K562 (cell line): ENCODE data around the gene RAB7A. TPM values are rescaled to one million over a fixed set of nuclear protein-coding genes. Genes with fewer than 3 reads are reported as not detected.

Source experiments
- ETV6 ChIP-seq, 3 experiments: fragments of 150-350 bp in 1 of 3; sonication (generic) in 1 of 3; formaldehyde crosslinking in 1 of 3; IDR thresholded peaks; 2 replicates each; pipeline versions ENCODE4 v1.6.1 to v1.8.0; 2014 to 2022; ENCODE audit warnings: borderline replicate concordance in 2 of 3, low read depth in 2 of 3, antibody characterized with exemption in 1 of 3, low read length in 1 of 3, mild to moderate bottlenecking in 1 of 3, missing genetic modification reagents in 1 of 3
- FOS ChIP-seq: IDR thresholded peaks from 3 replicates; pipeline ENCODE4 v1.6.1; 2011; ENCODE audit not compliant: insufficient read length; ENCODE audit errors: extremely low read depth
- FOXJ3 ChIP-seq: sonication (generic); formaldehyde crosslinking; IDR thresholded peaks from 2 replicates; pipeline ENCODE4 v1.4.0; 2020; ENCODE audit warnings: mild to moderate bottlenecking, missing genetic modification reagents
- FUS ChIP-seq: fragments of 200-400 bp; formaldehyde crosslinking; optimal IDR thresholded peaks from 2 replicates; pipeline ENCODE3; 2017; ENCODE audit warnings: low read depth, low read length
- MCM3 ChIP-seq: fragments of 450-650 bp; IDR thresholded peaks from 2 replicates; pipeline ENCODE4 v1.6.1; 2016
- MNT ChIP-seq, 2 experiments: fragments of 450-650 bp; conservative IDR thresholded peaks; 2 replicates each; pipeline ENCODE4 v1.6.1; 2017; ENCODE audit warnings: mild to moderate bottlenecking in 2 of 2, moderate library complexity in 2 of 2
- PHF20 ChIP-seq: fragments of 450-650 bp; IDR thresholded peaks from 2 replicates; pipeline ENCODE4 v1.6.1; 2018; ENCODE audit not compliant: partially characterized antibody
- SMARCE1 ChIP-seq: fragments of 450-650 bp; IDR thresholded peaks from 2 replicates; pipeline ENCODE4 v1.7.1; 2016; ENCODE audit warnings: mild to moderate bottlenecking
- XRCC4 ChIP-seq: IDR thresholded peaks from one replicate; pipeline ENCODE4 v1.6.1; 2011; ENCODE audit not compliant: insufficient read depth, insufficient read length; ENCODE audit errors: extremely low read depth
- ZFP36 ChIP-seq: fragments of 150-350 bp; IDR thresholded peaks from 2 replicates; pipeline ENCODE4 v1.6.1; 2018; ENCODE audit warnings: low read length, low read depth; ENCODE audit not compliant: partially characterized antibody
- ZNF23 ChIP-seq: fragments of 250-450 bp; sonication (Bioruptor Pico); IDR thresholded peaks from 2 replicates; pipeline ENCODE4 v1.4.0; 2020; ENCODE audit warnings: mild to moderate bottlenecking
- ZNF316 ChIP-seq: fragments of 450-650 bp; IDR thresholded peaks from 2 replicates; pipeline ENCODE4 v1.6.1; 2016
- ZNF449 ChIP-seq: fragments of 250-450 bp; sonication (Bioruptor Pico); IDR thresholded peaks from 2 replicates; pipeline ENCODE4 v1.8.0; 2022; ENCODE audit warnings: moderate library complexity, mild to moderate bottlenecking, inconsistent platforms
- ZNF644 ChIP-seq: fragments of 200-800 bp; sonication (Bioruptor generic); IDR thresholded peaks from 2 replicates; pipeline ENCODE4 v1.6.1; 2016; ENCODE audit warnings: low read depth, missing genetic modification characterization, missing compliant biosample characterization
- ZNF79 ChIP-seq: fragments of 250-450 bp; sonication (Bioruptor Pico); IDR thresholded peaks from 2 replicates; pipeline ENCODE4 v1.4.0; 2020; ENCODE audit warnings: low read depth, mild to moderate bottlenecking, moderate library complexity
- polyA plus RNA-seq, 8 experiments: library from polyadenylated mRNA; depleted of rRNA in 4 of 8; stranded (reverse) in 5 of 8; unstranded in 3 of 8; fragments of >200 nt; fragmentation: Nextera tagmentation in 2 of 8; fragmentation: Illumina TruSeq in 1 of 8; extraction: Ambion mirVana in 2 of 8; extraction: Trizol in 1 of 8; gene quantifications; 2 replicates each; pipeline versions ENCODE4 v1.2.1 to v1.2.3, GENCODE V29; 2011 to 2014; ENCODE audit warnings: inconsistent platforms in 1 of 8, missing spikeins in 1 of 8
- total RNA-seq, 7 experiments: library from RNA; depleted of rRNA in 6 of 7; stranded (reverse); fragments of >200 nt in 6 of 7; fragmentation: Illumina TruSeq in 2 of 7; extraction: Trizol in 2 of 7; gene quantifications; 2 replicates each; pipeline versions ENCODE4 v1.2.1 to v1.2.3, GENCODE V29; 2011 to 2021; ENCODE audit warnings: low replicate concordance in 1 of 7
- TF ChIP-seq, protein P1 (sequence below): fragments of 250-450 bp; sonication (Bioruptor Pico); IDR thresholded peaks from 2 replicates; pipeline ENCODE4 v1.4.0; 2020
- TF ChIP-seq, protein P2 (sequence below): sonication (generic); formaldehyde crosslinking; IDR thresholded peaks from 2 replicates; pipeline ENCODE4 v1.8.1; 2023; ENCODE audit warnings: mild to moderate bottlenecking, missing genetic modification reagents

RAB7A gene
- total and polyA plus RNA-seq, 9 of the 15 experiments (the other 6 are each of a cell fraction or from before 2014, with no cell fraction given), result 30.9 to 204 (median 72.8) TPM

DNA sequence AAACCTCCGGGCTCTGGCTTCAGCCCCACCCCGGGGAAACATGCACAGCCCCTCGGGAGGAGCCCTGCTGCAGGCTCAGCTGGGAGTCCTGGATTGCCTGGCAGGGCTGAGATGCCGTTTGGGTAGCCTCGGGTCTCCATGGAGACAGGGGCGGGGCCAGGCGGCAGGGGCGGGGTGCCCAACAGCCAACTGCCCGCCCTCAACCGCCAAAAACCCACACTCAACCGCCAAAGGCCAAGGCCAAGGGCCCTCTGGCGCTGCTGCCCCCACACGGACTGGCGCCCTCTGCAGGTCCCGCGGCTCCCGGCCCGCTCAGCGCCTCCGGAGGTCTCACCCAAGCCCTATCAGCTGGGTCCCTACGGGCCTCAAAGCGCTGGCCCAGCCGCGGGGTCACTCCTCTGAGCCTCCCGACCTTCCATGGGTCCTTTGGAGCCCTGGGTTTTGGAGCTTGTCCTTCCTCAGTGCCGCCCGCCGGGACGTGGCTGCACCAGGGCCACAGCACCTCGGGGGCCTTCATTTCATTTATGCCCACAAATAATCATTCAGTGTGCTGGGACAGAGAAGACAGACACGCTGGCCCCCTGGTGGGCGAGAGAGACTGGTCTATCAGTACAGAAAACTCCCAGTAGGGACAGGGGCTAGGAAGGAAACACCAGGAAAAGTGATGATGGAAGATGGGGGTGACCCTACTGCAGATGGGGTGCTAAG, 119.9 kb downstream of the RAB7A start (continued):
- TF ChIP-seq, protein P1, sequence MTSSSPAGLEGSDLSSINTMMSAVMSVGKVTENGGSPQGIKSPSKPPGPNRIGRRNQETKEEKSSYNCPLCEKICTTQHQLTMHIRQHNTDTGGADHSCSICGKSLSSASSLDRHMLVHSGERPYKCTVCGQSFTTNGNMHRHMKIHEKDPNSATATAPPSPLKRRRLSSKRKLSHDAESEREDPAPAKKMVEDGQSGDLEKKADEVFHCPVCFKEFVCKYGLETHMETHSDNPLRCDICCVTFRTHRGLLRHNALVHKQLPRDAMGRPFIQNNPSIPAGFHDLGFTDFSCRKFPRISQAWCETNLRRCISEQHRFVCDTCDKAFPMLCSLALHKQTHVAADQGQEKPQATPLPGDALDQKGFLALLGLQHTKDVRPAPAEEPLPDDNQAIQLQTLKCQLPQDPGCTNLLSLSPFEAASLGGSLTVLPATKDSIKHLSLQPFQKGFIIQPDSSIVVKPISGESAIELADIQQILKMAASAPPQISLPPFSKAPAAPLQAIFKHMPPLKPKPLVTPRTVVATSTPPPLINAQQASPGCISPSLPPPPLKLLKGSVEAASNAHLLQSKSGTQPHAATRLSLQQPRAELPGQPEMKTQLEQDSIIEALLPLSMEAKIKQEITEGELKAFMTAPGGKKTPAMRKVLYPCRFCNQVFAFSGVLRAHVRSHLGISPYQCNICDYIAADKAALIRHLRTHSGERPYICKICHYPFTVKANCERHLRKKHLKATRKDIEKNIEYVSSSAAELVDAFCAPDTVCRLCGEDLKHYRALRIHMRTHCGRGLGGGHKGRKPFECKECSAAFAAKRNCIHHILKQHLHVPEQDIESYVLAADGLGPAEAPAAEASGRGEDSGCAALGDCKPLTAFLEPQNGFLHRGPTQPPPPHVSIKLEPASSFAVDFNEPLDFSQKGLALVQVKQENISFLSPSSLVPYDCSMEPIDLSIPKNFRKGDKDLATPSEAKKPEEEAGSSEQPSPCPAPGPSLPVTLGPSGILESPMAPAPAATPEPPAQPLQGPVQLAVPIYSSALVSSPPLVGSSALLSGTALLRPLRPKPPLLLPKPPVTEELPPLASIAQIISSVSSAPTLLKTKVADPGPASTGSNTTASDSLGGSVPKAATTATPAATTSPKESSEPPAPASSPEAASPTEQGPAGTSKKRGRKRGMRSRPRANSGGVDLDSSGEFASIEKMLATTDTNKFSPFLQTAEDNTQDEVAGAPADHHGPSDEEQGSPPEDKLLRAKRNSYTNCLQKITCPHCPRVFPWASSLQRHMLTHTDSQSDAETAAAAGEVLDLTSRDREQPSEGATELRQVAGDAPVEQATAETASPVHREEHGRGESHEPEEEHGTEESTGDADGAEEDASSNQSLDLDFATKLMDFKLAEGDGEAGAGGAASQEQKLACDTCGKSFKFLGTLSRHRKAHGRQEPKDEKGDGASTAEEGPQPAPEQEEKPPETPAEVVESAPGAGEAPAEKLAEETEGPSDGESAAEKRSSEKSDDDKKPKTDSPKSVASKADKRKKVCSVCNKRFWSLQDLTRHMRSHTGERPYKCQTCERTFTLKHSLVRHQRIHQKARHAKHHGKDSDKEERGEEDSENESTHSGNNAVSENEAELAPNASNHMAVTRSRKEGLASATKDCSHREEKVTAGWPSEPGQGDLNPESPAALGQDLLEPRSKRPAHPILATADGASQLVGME (CRISPR knock-in tag), result no peak
- no peak for TF ChIP-seq ZNF449
- no peak for TF ChIP-seq ETV6 (IDR thresholded peaks at IDR 0.05; ENCODE audit: borderline replicate concordance in 1 of 2, low read depth in 2 of 2, low read length in 1 of 2)
- TF ChIP-seq ETV6 (CRISPR knock-in tag; IDR thresholded peaks at IDR 0.05; ENCODE audit: borderline replicate concordance), result no peak
- no peak for TF ChIP-seq ZNF23 (CRISPR knock-in tag)
- TF ChIP-seq ZNF316, result no peak
- TF ChIP-seq SMARCE1, result no peak
- peak in 1 of 2 experiments; percentile 33; a peak in 1 of 4 replicates for TF ChIP-seq MNT (conservative IDR thresholded peaks at IDR 0.05)
- TF ChIP-seq FUS, result no peak
- TF ChIP-seq PHF20, result peak; percentile 65
- TF ChIP-seq, protein P2, sequence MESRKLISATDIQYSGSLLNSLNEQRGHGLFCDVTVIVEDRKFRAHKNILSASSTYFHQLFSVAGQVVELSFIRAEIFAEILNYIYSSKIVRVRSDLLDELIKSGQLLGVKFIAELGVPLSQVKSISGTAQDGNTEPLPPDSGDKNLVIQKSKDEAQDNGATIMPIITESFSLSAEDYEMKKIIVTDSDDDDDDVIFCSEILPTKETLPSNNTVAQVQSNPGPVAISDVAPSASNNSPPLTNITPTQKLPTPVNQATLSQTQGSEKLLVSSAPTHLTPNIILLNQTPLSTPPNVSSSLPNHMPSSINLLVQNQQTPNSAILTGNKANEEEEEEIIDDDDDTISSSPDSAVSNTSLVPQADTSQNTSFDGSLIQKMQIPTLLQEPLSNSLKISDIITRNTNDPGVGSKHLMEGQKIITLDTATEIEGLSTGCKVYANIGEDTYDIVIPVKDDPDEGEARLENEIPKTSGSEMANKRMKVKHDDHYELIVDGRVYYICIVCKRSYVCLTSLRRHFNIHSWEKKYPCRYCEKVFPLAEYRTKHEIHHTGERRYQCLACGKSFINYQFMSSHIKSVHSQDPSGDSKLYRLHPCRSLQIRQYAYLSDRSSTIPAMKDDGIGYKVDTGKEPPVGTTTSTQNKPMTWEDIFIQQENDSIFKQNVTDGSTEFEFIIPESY (CRISPR knock-in tag), result peak; percentile 72
- TF ChIP-seq XRCC4, result no peak
- TF ChIP-seq ZNF79 (CRISPR knock-in tag), result no peak
- 0 out of 2 replicates have a peak, but pooled peaks have one; percentile 33 for TF ChIP-seq ZNF644
- TF ChIP-seq FOS, result no peak
- TF ChIP-seq FOXJ3 (CRISPR knock-in tag), result no peak
- TF ChIP-seq MCM3, result no peak
- TF ChIP-seq ZFP36, result no peak
